GM12875 (cell line): ENCODE results near the gene ACE.

ENCODE experiments used
- H3K4me3 ChIP-seq: one replicate; pipeline ENCODE4 v1.5.1; 2011; ENCODE audit warnings: low read depth, low read length, control low read depth
- TF ChIP-seq, protein P1 (sequence below): IDR thresholded peaks from 2 replicates; pipeline ENCODE4 v1.5.1; 2011; ENCODE audit warnings: low read depth, mild to moderate bottlenecking, control low read depth, inconsistent platforms, low read length, moderate library complexity, borderline replicate concordance; ENCODE audit not compliant: insufficient read depth

The ACE gene

DNA sequence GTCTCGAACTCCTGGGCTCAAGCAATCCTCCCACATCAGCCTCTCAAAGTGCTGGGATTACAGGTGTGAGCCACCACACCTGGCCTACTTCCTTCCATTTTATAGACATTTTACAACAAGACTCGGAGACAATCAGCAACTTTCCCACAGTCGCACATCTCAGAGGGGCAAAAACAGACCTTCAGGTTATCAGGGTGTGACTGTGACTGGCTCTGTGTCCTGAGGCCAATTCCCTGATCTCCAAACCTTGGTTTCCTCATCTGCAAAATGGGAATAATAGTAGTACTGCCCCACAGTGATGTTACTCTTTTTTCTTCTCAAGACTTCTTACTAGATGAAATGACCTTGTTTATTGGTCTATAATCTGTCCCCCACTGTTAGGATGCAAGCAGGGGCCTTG, 35.5 kb downstream of the ACE start:
- TF ChIP-seq, protein P1, sequence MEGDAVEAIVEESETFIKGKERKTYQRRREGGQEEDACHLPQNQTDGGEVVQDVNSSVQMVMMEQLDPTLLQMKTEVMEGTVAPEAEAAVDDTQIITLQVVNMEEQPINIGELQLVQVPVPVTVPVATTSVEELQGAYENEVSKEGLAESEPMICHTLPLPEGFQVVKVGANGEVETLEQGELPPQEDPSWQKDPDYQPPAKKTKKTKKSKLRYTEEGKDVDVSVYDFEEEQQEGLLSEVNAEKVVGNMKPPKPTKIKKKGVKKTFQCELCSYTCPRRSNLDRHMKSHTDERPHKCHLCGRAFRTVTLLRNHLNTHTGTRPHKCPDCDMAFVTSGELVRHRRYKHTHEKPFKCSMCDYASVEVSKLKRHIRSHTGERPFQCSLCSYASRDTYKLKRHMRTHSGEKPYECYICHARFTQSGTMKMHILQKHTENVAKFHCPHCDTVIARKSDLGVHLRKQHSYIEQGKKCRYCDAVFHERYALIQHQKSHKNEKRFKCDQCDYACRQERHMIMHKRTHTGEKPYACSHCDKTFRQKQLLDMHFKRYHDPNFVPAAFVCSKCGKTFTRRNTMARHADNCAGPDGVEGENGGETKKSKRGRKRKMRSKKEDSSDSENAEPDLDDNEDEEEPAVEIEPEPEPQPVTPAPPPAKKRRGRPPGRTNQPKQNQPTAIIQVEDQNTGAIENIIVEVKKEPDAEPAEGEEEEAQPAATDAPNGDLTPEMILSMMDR = no peak
- no peak overlapping the region for H3K4me3 ChIP-seq

DNA sequence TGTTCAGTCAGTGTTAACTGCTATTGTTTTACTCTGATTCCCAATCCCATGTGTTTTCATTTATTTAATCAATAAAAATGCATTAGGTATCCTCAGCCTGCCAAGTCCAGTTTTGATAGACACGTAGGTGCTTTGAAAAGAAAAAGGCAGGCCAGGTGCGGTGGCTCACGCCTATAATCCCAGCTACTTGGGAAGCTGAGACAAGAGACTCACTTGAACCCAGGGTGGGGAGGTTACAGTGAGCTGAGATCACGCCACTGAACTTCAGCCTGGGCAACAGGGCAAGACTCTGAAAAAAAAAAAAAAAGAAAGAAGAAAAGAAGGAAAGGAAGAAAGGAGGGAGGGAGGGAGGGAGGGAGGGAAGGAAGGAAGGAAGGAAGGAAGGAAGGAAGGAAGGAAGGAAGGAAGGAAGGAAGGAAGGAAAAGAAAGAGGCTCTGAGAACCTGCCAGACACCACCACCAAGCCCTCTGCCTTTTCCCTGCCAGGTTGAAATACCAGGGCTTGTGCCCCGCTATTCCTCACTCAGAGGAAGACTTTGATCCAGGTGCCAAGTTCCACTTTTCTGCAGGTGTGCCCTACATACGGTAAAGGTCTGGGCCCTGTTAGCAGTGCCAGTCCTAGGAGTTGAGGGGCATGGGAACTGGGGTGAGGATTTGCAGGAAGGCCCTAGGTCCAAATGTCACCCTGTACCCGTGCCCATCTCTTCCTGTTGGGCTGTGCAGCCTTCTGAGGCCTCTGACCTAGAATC, 36.2 kb downstream of the ACE start:
- no peak overlapping the region for H3K4me3 ChIP-seq
- TF ChIP-seq, protein P1 = no peak

DNA sequence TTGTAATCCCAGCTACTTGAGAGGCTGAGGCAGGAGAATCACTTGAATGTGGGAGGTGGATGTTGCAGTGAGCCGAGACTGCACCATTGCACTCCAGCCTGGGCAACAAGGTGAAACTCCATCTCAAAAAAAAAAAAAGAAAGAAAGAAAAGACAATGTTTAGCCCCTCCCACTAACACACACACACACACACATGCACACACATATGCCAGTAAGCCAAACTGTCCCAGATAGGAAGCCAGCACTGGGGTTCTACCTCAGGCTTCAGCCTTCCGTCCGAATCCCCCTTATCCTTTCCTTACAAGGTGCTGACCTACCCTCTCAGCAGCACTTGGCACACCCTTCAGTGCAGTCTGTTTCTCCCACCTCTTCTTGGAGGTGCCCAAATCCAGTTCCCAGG, 37.6 kb downstream of the ACE start:
- TF ChIP-seq, protein P1 = no peak
- H3K4me3 ChIP-seq = no peak overlapping the region

DNA sequence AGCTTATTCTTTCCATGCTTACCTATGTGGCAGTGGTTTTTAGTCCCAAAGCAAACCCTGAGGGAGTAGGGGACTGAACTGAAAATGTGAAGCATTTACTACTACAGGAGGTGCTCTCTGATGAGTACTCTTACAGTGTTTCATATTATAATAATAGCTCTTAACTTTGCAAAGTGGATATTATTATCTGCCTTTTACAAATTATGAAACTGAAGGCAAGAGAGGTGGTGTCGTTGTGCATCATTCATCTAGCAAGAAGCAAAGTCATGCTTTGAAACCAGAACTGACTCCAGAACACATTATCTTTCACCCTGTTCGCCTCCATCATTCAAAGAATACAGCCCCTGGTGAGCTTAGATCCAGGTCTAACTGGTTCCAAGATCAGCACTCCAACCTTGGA, 38.1 kb downstream of the ACE start:
- TF ChIP-seq, protein P1 = no peak

DNA sequence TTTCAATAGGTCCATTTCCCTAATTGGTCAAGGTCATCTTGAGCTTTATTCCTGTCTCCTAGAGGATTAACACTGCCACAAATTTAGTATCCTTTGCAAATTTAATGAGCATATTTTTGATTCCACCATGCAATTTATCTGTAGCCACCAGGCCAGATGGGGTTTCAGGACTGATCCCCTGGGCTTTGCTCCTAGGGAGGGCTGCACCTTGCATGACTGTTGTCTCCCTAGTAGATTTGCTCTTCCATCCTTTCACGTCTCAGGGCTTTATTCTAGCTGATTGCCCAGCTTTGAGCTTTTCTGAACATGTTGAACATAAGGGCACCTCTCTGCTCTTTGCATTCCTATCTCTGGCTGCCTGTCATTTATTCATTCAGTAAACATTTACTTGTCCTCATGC, 38.6 kb downstream of the ACE start:
- no peak overlapping the region for H3K4me3 ChIP-seq
- TF ChIP-seq, protein P1 = no peak

More for the DNA sequence above, 38.1 kb downstream of the ACE start:
- no peak overlapping the region for H3K4me3 ChIP-seq

DNA sequence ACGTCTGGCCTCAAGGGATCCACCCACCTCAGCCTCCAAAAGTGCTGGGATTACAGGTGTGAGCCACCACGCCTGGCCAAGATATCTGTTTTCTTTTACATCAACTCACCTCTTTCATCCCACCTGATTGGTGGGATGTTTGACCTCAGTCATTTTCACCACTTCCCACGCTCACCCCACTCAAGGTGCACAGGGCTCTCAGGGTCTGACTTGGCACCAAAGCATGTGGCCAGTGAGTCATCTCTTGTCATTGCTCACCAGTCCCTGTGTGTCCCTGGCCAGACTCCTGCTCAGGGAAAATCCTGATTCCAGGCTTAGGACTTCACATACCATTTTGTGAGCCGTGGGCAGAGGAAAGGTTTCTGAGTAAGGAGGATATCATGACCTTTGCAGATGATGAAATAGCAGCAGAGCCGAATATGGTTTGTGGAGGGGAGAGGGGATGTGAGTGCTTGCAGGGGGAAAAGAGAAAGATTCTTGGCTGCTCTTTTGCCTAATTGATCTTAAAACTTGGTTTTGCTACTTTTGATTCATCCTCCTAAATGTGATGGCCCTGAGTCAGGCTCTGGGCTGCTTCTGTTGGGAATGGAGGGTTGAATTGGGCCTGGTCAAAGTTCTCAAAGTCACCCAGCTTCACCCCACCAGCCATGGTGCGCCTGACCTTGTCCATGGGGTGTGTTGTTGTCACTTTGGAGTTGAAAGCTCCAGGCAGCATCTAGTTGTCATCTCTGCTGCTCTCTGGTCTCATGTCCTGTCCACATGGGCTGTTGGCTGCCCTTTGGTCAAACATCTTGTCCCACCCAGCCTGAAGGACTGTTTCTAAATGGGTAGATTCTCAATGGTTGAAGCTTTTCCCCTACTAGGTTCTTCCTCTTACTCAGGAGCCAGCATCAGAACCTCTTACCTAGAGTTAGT, 40.3 kb downstream of the ACE start:
- TF ChIP-seq, protein P1 = no peak
- H3K4me3 ChIP-seq = no peak overlapping the region
